ENCODE measurements around the gene PCSK4. TPM values are rescaled to one million over a fixed set of nuclear protein-coding genes. Genes with fewer than 3 reads are reported as not detected.
A peak's percentile ranks its signal among the peaks of the same experiment; 100 is the strongest.

Gene PCSK4
- total and polyA plus RNA-seq, 2 of the 4 experiments (the other 2 are of a cell fraction) = 0.72 to 1.7 TPM

DNA sequence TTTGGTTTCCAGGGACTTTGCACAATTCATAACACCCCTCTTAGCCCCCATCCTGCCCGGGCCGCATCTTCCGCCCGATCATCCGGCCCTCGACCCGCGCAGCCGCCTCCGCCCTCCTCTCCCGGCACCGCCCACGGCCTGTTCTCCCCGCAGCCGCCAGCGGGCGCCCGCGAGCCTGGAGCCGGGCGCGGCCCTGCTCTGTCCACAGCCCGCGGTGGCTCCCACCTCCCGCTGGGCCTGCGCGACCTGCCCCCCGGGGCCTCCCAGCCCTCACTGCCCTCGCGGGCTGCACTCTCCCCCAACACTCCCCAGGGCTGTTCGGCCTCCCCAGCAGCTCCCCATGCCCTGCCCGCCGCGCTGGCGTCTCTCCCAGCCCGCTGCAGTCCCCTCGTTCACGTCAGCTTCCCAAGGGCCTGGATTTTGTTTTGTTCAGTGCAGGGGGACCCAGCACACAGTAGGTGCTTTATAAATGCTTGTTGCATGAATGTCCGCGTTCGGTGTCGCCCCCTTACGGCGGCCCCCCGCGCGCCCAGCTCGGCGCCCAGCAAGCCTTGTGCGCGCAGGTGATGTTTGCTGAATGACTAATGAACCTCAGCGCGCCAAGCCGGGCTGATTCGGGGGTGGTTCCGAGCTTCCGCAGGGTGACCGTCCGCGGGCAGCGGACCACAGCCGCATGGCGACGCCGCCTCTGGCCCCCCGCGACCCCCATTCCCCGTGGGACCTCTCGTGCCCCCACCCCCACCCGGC lies 44.8 kb downstream of the PCSK4 start:
- no peaks in the 10 kb centered on the region for H3K9me3 ChIP-seq (ENCODE audit: control insufficient read depth, insufficient read depth, low read length)
- H2BK5ac ChIP-seq (ENCODE audit: low read depth, low read length, poor library complexity, severe bottlenecking) = no peak overlapping the region
- dilution Hi-C loops (cut with HindIII; ENCODE audit: low sequenced_read_pairs, unreplicated experiment) (no loop called here), intact Hi-C loops (cut with micrococcal nuclease) (no loop called here), in situ Hi-C loops (cut with MboI; ENCODE audit: low sequenced_read_pairs) (no loop called here)
- H3K4ac ChIP-seq (ENCODE audit: low read depth, low read length) = no peak overlapping the region; the same call in 1 of the 2 replicates
- H3K27me3 ChIP-seq (ENCODE audit: control insufficient read depth, insufficient read depth, low read length) = peaks cover 35% of the 10 kb centered on the region
- no peak overlapping the region for H3K27ac ChIP-seq (ENCODE audit: insufficient read depth, low read length)
- ATAC-seq (ENCODE audit: low read depth) = peak; percentile 85
- ChIA-PET CTCF (no interaction called here), POLR2A (ENCODE audit: unreplicated experiment) (no interaction called here)
- peak overlapping the region in 1 of 2 experiments; percentile 73; a peak in 1 of 4 replicates for H4K8ac ChIP-seq (ENCODE audit: low read depth in 2 of 2, low read length in 2 of 2)
- no TSS peak for BruUV-seq (replicated peaks)
- H3K56ac ChIP-seq (ENCODE audit: extremely low read depth, insufficient read depth, low read length) = peak overlapping the region; percentile 6; the same call in 1 of the 2 replicates
- H4K5ac ChIP-seq (ENCODE audit: low read depth, low read length) = no peak overlapping the region
- no peak for TF ChIP-seq RCOR1 (IDR thresholded peaks at IDR 0.05; ENCODE audit: insufficient replicate concordance, low read length)
- no peak for TF ChIP-seq MAFK (IDR thresholded peaks at IDR 0.05; ENCODE audit: low read depth, low read length)
- TF ChIP-seq MAZ (IDR thresholded peaks at IDR 0.05; ENCODE audit: borderline replicate concordance, low read depth, low read length) = peak; percentile 57; the same call in 1 of the 2 replicates
- TF ChIP-seq RAD21 (IDR thresholded peaks at IDR 0.05; ENCODE audit: low read length) = peak; percentile 45
- TF ChIP-seq, protein P1, sequence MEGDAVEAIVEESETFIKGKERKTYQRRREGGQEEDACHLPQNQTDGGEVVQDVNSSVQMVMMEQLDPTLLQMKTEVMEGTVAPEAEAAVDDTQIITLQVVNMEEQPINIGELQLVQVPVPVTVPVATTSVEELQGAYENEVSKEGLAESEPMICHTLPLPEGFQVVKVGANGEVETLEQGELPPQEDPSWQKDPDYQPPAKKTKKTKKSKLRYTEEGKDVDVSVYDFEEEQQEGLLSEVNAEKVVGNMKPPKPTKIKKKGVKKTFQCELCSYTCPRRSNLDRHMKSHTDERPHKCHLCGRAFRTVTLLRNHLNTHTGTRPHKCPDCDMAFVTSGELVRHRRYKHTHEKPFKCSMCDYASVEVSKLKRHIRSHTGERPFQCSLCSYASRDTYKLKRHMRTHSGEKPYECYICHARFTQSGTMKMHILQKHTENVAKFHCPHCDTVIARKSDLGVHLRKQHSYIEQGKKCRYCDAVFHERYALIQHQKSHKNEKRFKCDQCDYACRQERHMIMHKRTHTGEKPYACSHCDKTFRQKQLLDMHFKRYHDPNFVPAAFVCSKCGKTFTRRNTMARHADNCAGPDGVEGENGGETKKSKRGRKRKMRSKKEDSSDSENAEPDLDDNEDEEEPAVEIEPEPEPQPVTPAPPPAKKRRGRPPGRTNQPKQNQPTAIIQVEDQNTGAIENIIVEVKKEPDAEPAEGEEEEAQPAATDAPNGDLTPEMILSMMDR (conservative IDR thresholded peaks at IDR 0.05; ENCODE audit: low read depth, low read length) = peak; percentile 86
- TF ChIP-seq SMC3 (IDR thresholded peaks at IDR 0.05; ENCODE audit: low read depth, low read length) = peak; percentile 28; the same call in 1 of the 2 replicates
- no peak overlapping the region; the same call in 1 of the 2 replicates for H3K14ac ChIP-seq (replicated peaks; ENCODE audit: low read depth, low read length)
- H3K23ac ChIP-seq (ENCODE audit: low read depth, low read length) = no peak overlapping the region
- H2AFZ ChIP-seq (replicated peaks; ENCODE audit: low read length, poor library complexity) = peak overlapping the region; percentile 91
- H3K9me1 ChIP-seq (ENCODE audit: insufficient read depth, low read length) = no peaks in the 10 kb centered on the region
- H3K79me1 ChIP-seq (ENCODE audit: low read depth in 1 of 2, low read length in 2 of 2) = peaks cover 13 to 26% of the 10 kb centered on the region in 2 experiments; a peak in 3 of 4 replicates
- peaks cover 54% of the 10 kb centered on the region for H4K20me1 ChIP-seq (ENCODE audit: insufficient read depth, low read length)
- H3K4me3 ChIP-seq (ENCODE audit: insufficient read depth, low read depth, low read length) = peak overlapping the region; percentile 47
- 0 out of 2 replicates have a peak overlapping the region, but pooled peaks have one; percentile 32 for H2BK120ac ChIP-seq (ENCODE audit: low read depth, low read length)
- H2AK9ac ChIP-seq (replicated peaks; ENCODE audit: low read depth, low read length, poor library complexity) = peak overlapping the region; percentile 78
- no peak overlapping the region for H3K18ac ChIP-seq (ENCODE audit: low read depth, low read length)
- H2BK15ac ChIP-seq (ENCODE audit: low read depth, low read length) = no peak overlapping the region
- peak; percentile 35 for DNase-seq
- 1% methylated on average over 16 of the region's 70 CpGs; no CpG with 5 or more reads in 1 of the 2 experiments for WGBS, 2 experiments (ENCODE audit: extremely low coverage in 2 of 2, insufficient read length in 1 of 2)
- peaks cover 23% of the 10 kb centered on the region for H3K36me3 ChIP-seq (ENCODE audit: control insufficient read depth, insufficient read depth, low read length)
- no peak overlapping the region for H2BK20ac ChIP-seq (ENCODE audit: low read depth, low read length)
- H3K4me1 ChIP-seq (ENCODE audit: control insufficient read depth, insufficient read depth, low read length) = peaks cover 5% of the 10 kb centered on the region; the same call in 1 of the 2 replicates
- H4K91ac ChIP-seq (ENCODE audit: insufficient read depth, low read depth, low read length) = no peak overlapping the region
- peak overlapping the region; percentile 55 for H3K4me2 ChIP-seq (ENCODE audit: low read depth, low read length)
- peak overlapping the region; percentile 88 for H2AK5ac ChIP-seq (ENCODE audit: low read depth, low read length)
- H3K9ac ChIP-seq (ENCODE audit: low read depth, low read length) = no peak overlapping the region

Data from IMR-90 (cell line).